ENCODE results near the gene NOSIP. TPM values are rescaled to one million over a fixed set of nuclear protein-coding genes. Genes with fewer than 3 reads are reported as not detected.

Gene NOSIP
- total RNA-seq, 1 experiment from 2014 or later, result 66.1 TPM

DNA sequence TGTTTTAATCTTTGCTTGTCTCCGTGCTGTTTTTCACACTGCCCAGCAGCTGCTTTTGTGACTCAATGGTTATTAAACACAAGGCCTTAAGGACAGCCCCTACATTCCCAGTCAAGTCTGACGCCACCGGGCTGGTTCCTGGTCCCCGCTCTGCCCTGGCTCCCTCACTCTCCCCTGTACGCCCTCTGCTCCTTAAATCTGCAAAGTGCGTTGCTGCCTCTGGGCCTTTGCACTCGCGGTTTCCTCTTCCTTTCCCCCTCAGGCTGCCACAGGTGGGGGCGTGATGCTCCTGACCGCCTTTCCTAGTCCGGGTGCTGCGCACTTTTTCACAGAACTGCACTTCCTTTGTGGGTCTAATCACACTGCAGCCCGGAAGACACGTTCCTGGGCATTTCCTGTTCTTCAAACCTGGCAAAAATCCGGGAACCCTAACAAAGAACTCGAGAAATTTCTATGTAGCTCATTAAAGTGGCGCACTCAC lies 25.6 kb downstream of the NOSIP start:
- DNase-seq (ENCODE audit: low read depth, low spot score) (no peak), ATAC-seq (no peak)
- no peak overlapping the region for H3K4me3 ChIP-seq (ENCODE audit: low read depth in 2 of 2, low read length in 2 of 2)
- H3K36me3 ChIP-seq (ENCODE audit: control insufficient read depth, insufficient read depth, low read length), result no peaks in the 10 kb centered on the region; the same call in 1 of the 2 replicates
- in situ Hi-C loops (cut with HindIII; ENCODE audit: low pct_unique_long_range_greater_than_20kb, low sequenced_read_pairs), result no loop called here
- no TSS peak for BruUV-seq (replicated peaks)
- no peaks in the 10 kb centered on the region for H3K9me3 ChIP-seq (ENCODE audit: control insufficient read depth, insufficient read depth, low read depth, low read length)
- intact Hi-C loops (cut with micrococcal nuclease; ENCODE audit: unreplicated experiment), result no loop called here
- no peak for TF ChIP-seq TCF7L2 (IDR thresholded peaks at IDR 0.05; ENCODE audit: low read depth, low read length)
- no peak for TF ChIP-seq POLR2AphosphoS5 (IDR thresholded peaks at IDR 0.05; ENCODE audit: low read depth, low read length)
- TF ChIP-seq, protein P1, sequence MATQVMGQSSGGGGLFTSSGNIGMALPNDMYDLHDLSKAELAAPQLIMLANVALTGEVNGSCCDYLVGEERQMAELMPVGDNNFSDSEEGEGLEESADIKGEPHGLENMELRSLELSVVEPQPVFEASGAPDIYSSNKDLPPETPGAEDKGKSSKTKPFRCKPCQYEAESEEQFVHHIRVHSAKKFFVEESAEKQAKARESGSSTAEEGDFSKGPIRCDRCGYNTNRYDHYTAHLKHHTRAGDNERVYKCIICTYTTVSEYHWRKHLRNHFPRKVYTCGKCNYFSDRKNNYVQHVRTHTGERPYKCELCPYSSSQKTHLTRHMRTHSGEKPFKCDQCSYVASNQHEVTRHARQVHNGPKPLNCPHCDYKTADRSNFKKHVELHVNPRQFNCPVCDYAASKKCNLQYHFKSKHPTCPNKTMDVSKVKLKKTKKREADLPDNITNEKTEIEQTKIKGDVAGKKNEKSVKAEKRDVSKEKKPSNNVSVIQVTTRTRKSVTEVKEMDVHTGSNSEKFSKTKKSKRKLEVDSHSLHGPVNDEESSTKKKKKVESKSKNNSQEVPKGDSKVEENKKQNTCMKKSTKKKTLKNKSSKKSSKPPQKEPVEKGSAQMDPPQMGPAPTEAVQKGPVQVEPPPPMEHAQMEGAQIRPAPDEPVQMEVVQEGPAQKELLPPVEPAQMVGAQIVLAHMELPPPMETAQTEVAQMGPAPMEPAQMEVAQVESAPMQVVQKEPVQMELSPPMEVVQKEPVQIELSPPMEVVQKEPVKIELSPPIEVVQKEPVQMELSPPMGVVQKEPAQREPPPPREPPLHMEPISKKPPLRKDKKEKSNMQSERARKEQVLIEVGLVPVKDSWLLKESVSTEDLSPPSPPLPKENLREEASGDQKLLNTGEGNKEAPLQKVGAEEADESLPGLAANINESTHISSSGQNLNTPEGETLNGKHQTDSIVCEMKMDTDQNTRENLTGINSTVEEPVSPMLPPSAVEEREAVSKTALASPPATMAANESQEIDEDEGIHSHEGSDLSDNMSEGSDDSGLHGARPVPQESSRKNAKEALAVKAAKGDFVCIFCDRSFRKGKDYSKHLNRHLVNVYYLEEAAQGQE (IDR thresholded peaks at IDR 0.05; ENCODE audit: insufficient read depth in 1 of 2, low read depth in 2 of 2, low read length in 1 of 2), result no peak
- TF ChIP-seq CTCF (IDR thresholded peaks at IDR 0.05), result no peak
- no peak for TF ChIP-seq SIN3A (IDR thresholded peaks at IDR 0.05; ENCODE audit: borderline replicate concordance, insufficient read depth, low read depth, low read length)
- ChIA-PET CTCF (no interaction called here), POLR2A (no interaction called here)
- no peak overlapping the region for H3K27ac ChIP-seq (ENCODE audit: low read length)
- H3K27me3 ChIP-seq (ENCODE audit: control insufficient read depth, insufficient read depth, low read length), result no peaks in the 10 kb centered on the region
- H3K4me1 ChIP-seq (ENCODE audit: control insufficient read depth, insufficient read depth, low read length), result no peaks in the 10 kb centered on the region

GRCh38 chr19:49553451-49554271 lies 26.7 kb downstream of the NOSIP start:
- Histone ChIP-seq H3K4me1 (ENCODE audit: control insufficient read depth, insufficient read depth, low read length) (no peaks in the 10 kb centered on the region), H3K36me3 (ENCODE audit: control insufficient read depth, insufficient read depth, low read length) (no peaks in the 10 kb centered on the region; the same call in 1 of the 2 replicates), H3K9me3 (ENCODE audit: control insufficient read depth, insufficient read depth, low read depth, low read length) (no peaks in the 10 kb centered on the region), H3K27ac (ENCODE audit: low read length) (no peak overlapping the region), H3K4me3 (ENCODE audit: low read depth in 2 of 2, low read length in 2 of 2) (no peak overlapping the region), H3K27me3 (ENCODE audit: control insufficient read depth, insufficient read depth, low read length) (no peaks in the 10 kb centered on the region)
- BruUV-seq (replicated peaks), result no TSS peak
- intact Hi-C loops (cut with micrococcal nuclease; ENCODE audit: unreplicated experiment), result no loop called here
- no peak for DNase-seq (ENCODE audit: low read depth, low spot score)
- ChIA-PET CTCF (no interaction called here), POLR2A (no interaction called here)
- in situ Hi-C loops (cut with HindIII; ENCODE audit: low pct_unique_long_range_greater_than_20kb, low sequenced_read_pairs), result no loop called here
- ATAC-seq, result no peak
- TF ChIP-seq CTCF (IDR thresholded peaks at IDR 0.05), result no peak
- TF ChIP-seq, protein P1 (IDR thresholded peaks at IDR 0.05; ENCODE audit: insufficient read depth in 1 of 2, low read depth in 2 of 2, low read length in 1 of 2), result no peak
- TF ChIP-seq POLR2AphosphoS5 (IDR thresholded peaks at IDR 0.05; ENCODE audit: low read depth, low read length), result no peak
- no peak for TF ChIP-seq TCF7L2 (IDR thresholded peaks at IDR 0.05; ENCODE audit: low read depth, low read length)
- TF ChIP-seq SIN3A (IDR thresholded peaks at IDR 0.05; ENCODE audit: borderline replicate concordance, insufficient read depth, low read depth, low read length), result no peak
